Cardiac muscle cell (in vitro differentiated cells and primary cell): ENCODE measurements around the gene CNOT4. TPM values are rescaled to one million over a fixed set of nuclear protein-coding genes. Genes with fewer than 3 reads are reported as not detected.

ENCODE experiments used
- DNase-seq, 2 donors: peaks; one replicate each; pipeline versions ENCODE4 v3.0.0 to v3.0.0-alpha.2; 2010 to 2017; ENCODE audit warnings: low read depth in 1 of 2, low spot score in 1 of 2
- H3K27ac ChIP-seq: fragments of 200-600 bp; sonication (generic); 2 replicates; pipeline ENCODE4 v1.5.1; 2016
- H3K27me3 ChIP-seq: fragments of 200-600 bp; sonication (generic); 2 replicates; pipeline ENCODE4 v1.6.0; 2016; ENCODE audit warnings: control low read depth
- H3K36me3 ChIP-seq: fragments of 200-600 bp; sonication (generic); 2 replicates; pipeline ENCODE4 v1.5.1; 2016; ENCODE audit warnings: control low read depth
- H3K4me1 ChIP-seq: fragments of 200-600 bp; sonication (generic); 2 replicates; pipeline ENCODE4 v1.8.1; 2017; ENCODE audit warnings: low read depth, mild to moderate bottlenecking, mixed run types
- H3K4me3 ChIP-seq: fragments of 200-600 bp; sonication (generic); 2 replicates; pipeline ENCODE4 v1.5.1; 2016; ENCODE audit warnings: mild to moderate bottlenecking
- H3K9me3 ChIP-seq: fragments of 200-600 bp; sonication (generic); 2 replicates; pipeline ENCODE4 v1.5.1; 2017; ENCODE audit warnings: low read depth, mild to moderate bottlenecking, control low read depth
- polyA plus RNA-seq: library from polyadenylated mRNA; unstranded; fragments of >200 nt; fragmentation: Nextera tagmentation; extraction: Ambion mirVana; gene quantifications from 2 replicates; pipeline ENCODE4 v1.2.1, GENCODE V29; 2016
- total RNA-seq: library from RNA; depleted of rRNA; stranded (reverse); fragments of >200 nt; gene quantifications from 2 replicates; pipeline ENCODE4 v1.2.3, GENCODE V29; 2016
- TF ChIP-seq, protein P1 (sequence below): IDR thresholded peaks from 2 replicates; pipeline ENCODE4 v1.5.1; 2012; ENCODE audit warnings: low read depth, mild to moderate bottlenecking, low read length

CNOT4 gene
- total and polyA plus RNA-seq, 2 experiments from 2014 or later = 14.5 to 23.6 TPM

DNA sequence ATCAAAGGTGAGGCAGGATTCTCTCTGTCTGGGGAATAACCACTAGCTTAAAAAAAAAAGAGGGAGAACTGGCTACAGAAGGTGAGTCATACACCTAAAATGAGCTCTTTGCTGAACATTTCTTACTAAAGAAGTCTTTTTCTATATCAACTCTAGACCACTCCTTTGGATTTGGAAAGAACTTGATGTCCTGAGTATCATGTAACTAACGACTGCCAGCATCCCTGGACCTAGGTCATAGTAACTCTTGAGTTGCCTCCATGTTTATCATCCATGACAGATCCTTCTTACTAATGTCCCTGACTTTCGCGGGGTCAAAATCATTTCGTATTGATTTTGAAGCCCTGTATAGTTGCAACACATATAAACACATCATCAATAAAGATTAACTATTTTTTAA is 89.1 kb downstream of the CNOT4 start:
- H3K4me1 ChIP-seq = no peaks in the 10 kb centered on the region
- no peaks in the 10 kb centered on the region for H3K9me3 ChIP-seq
- H3K27me3 ChIP-seq = no peaks in the 10 kb centered on the region
- no peaks in the 10 kb centered on the region for H3K36me3 ChIP-seq
- DNase-seq = no peak
- H3K4me3 ChIP-seq = no peak overlapping the region
- TF ChIP-seq, protein P1, sequence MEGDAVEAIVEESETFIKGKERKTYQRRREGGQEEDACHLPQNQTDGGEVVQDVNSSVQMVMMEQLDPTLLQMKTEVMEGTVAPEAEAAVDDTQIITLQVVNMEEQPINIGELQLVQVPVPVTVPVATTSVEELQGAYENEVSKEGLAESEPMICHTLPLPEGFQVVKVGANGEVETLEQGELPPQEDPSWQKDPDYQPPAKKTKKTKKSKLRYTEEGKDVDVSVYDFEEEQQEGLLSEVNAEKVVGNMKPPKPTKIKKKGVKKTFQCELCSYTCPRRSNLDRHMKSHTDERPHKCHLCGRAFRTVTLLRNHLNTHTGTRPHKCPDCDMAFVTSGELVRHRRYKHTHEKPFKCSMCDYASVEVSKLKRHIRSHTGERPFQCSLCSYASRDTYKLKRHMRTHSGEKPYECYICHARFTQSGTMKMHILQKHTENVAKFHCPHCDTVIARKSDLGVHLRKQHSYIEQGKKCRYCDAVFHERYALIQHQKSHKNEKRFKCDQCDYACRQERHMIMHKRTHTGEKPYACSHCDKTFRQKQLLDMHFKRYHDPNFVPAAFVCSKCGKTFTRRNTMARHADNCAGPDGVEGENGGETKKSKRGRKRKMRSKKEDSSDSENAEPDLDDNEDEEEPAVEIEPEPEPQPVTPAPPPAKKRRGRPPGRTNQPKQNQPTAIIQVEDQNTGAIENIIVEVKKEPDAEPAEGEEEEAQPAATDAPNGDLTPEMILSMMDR = no peak
- no peak overlapping the region for H3K27ac ChIP-seq

GRCh38 chr7:135416431-135416830 is 93.5 kb downstream of the CNOT4 start:
- TF ChIP-seq, protein P1 = no peak
- Histone ChIP-seq H3K9me3 (no peaks in the 10 kb centered on the region), H3K4me3 (no peak overlapping the region), H3K36me3 (no peaks in the 10 kb centered on the region), H3K27me3 (no peaks in the 10 kb centered on the region), H3K27ac (no peak overlapping the region), H3K4me1 (no peaks in the 10 kb centered on the region)
- DNase-seq = no peak

DNA sequence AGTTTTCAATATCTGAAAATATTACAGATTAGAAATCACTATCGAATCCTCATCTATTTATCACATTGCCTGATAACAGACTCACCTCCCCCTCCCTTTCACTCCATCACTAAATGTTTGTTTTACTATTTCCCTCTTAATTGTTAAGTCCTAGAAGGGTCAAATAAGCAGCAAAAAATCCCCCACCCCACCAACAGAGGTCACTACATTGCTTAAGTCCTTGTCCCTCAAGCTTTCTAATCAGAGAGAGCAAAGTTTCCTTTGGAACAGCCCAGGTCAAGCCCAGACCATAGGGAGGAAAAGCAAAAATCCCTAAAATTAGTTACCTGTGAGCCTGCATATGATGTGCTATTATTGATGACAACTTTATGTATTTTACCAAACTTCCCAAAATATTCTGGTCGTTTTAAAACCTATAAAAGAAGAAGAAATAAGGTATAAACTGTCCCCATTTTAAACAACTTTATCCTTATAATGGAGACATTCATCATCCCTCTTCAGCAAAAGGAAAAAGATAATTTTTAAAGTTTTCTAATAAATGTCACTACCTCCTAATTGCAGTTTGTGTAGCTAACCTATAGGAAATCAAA is 95.0 kb downstream of the CNOT4 start:
- TF ChIP-seq, protein P1 = peak; percentile 68
- H3K4me1 ChIP-seq = no peaks in the 10 kb centered on the region
- H3K36me3 ChIP-seq = peaks cover 4% of the 10 kb centered on the region
- no peaks in the 10 kb centered on the region for H3K9me3 ChIP-seq
- H3K4me3 ChIP-seq = no peak overlapping the region
- peak; percentile 60 to 73 for DNase-seq
- H3K27me3 ChIP-seq = no peaks in the 10 kb centered on the region
- no peak overlapping the region for H3K27ac ChIP-seq

DNA sequence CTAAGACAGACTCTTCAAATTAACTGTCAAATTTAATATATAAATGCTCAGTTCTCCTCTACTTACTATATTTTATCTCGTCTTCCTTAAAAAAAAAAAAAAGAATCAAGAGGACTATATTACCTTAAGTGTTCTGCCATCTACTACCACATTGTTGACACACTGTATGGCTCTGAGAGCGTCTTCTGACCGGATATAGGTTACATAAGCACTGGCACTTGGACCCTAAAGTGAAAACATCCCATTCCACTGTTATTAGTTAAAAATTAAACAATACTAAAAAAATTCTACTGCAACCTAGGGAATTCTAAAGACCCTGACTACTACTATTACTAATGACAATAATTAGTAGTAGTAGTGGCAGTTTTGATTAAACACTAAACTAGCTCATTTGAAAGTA is 95.7 kb downstream of the CNOT4 start:
- DNase-seq = no peak
- Histone ChIP-seq H3K4me3 (no peak overlapping the region), H3K36me3 (peaks cover 4% of the 10 kb centered on the region), H3K9me3 (no peaks in the 10 kb centered on the region), H3K4me1 (no peaks in the 10 kb centered on the region), H3K27ac (no peak overlapping the region), H3K27me3 (no peaks in the 10 kb centered on the region)
- TF ChIP-seq, protein P1 = no peak

DNA sequence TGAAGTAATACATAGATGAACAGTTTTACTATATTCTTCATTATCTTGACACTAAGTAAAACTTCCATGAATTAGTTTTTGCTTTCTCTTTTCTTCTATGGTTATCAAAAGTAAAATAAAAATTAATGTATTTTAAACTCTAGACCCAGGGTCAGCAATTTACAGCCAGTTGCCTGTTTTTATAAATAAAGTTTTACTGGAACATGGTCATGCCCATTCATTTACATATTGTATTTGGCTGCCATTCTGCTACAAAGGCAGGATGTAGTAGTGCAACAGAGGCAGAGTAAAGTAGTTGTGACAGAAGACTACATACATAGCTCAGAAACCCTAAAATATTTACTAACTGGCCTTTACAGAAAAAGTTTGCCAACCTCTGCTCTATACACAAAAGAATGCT is 98.8 kb downstream of the CNOT4 start:
- Histone ChIP-seq H3K27me3 (no peaks in the 10 kb centered on the region), H3K4me3 (no peak overlapping the region), H3K9me3 (no peaks in the 10 kb centered on the region), H3K36me3 (peaks cover 9% of the 10 kb centered on the region), H3K27ac (no peak overlapping the region), H3K4me1 (no peaks in the 10 kb centered on the region)
- TF ChIP-seq, protein P1 = no peak
- DNase-seq = no peak
